HG03354 (cell line): ENCODE results near the gene DPP6.

Experiments used
- ATAC-seq: cut with Tn5 transposase; IDR thresholded peaks from one replicate; pipeline ENCODE4 v1.9.1; 2021; ENCODE audit warnings: mild to moderate bottlenecking; ENCODE audit not compliant: unreplicated experiment, poor library complexity, severe bottlenecking

DPP6 gene

DNA sequence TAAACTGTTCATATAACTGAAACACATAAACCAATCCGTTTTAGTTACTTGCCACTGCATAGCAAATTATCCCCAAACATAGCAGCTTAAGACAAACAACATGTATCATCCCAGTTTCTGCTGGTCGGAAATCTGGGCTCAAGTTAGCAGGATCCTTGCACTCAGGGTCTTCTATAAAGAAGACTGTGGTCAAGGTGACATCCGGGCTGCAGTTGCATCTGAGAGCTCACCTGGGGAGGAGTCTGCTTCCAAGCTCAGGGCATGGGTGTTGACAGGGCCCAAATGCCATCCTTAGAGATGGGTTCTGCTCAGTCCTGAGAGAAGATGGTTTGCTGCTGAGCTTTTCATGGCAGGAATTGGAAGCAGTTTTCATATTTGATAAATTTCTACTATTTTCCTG lies 519.6 kb downstream of the DPP6 start:
- ATAC-seq: no peak

DNA sequence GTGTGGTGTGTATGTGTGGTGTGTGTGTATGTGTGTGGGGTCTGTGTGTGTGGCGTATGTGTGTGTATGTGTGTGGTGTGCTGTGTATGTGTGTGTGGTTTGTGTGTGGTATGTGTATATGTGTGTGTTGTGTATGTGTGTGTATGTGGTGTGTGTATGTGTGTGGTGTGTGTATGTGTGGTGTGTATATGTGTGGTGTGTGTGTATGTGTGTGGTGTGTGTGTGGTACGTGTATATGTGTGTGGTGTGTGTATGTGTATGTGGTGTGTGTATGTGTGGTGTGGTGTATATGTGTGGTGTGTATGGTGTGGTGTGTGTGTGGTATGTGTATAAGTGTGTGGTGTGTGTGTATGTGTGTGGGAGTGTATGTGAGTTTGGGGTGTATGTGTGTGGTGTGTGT lies 522.0 kb downstream of the DPP6 start:
- no peak for ATAC-seq

DNA sequence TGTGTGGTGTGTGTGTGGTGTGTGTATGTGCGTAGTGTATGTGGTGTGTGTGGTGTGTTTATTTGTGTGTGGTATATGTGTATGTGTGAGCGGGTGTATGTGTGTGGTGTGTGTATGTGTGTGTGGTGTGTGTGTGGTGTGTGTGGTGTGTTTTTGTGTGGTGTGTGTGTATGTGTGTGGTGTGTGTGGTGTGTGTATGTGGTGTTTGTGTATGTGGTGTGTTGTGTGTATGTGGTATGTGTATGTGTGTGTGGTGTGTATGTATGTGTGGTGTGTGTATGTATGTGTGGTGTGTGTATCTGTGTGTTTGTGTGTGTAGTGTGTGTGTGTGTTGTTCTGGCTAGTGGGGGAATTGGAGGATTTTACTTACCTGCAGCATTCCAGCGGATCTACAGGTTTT lies 523.3 kb downstream of the DPP6 start:
- no peak for ATAC-seq

GRCh38 chr7:154576604-154577003 lies 524.4 kb downstream of the DPP6 start:
- ATAC-seq: no peak

DNA sequence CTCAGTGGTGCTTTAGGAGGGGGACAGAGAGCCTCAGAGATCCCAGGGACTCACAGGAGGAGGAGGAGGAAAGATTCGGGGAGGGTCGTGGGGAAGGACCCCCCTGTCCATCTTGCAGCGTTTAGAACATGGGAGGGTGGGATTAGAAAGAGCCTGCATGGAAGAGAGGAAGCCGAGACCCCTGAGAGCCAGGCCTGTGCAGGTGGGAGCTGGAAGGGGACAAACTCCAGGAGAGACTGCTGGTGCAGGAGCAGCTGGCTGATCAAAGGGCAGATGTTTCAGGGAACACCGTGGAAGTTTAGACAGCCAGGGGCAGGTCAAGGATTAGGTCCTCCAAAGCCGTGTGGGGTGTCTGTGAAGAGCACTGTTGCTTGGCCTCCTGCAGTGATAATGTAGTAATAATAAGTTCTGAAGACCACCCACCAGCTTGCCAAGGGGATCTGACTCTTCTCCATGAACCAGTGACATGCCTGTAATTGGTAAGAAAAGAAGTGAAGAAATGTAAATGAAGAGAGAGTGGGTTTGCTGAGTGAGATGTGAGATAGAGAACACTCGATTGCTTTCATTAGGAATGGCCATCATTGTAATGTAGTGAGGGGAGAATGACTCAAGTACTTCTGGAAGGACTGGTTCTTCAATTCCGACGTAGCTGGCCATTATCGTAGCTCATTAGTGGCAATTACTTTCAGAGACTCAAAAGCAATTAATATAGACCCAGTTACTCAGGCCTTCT lies 525.1 kb downstream of the DPP6 start:
- no peak for ATAC-seq

- no peak for ATAC-seq
These were observed 526.1 kb downstream of the DPP6 start for GRCh38 chr7:154578336-154578735.

- no peak for ATAC-seq
These were observed 527.5 kb downstream of the DPP6 start for GRCh38 chr7:154579711-154580110.

DNA sequence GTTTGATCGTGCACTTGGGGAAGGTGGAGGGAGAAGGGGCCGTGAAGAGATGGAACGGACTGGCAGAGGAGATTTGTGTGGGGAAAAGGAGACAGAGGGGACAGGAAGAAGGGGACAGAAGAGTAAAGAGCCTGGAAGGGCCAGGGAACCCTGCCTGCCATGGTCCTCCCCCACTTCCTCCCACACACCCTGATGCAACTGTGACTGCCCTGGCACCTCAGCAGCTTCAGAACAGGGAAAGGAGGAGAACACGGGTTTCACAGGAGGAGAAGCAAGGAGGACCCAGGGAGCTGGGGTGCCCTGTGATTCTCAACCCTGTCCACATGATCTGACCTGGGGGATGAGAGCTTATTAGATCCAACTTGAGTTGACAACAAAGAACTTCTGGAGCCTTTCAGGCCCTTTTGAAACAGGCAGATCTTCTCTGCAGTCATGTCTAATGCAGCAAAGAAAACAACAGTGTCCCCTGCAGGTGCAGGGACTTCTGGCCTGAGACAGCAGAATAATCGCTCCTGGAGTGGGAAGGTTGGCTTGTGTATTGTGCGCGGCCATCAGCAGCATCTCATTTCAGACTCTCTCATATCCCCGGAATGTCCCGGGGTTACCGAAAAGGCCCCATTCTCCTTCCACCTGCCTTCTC lies 529.2 kb downstream of the DPP6 start:
- ATAC-seq: no peak

GRCh38 chr7:154583454-154583853 lies 531.3 kb downstream of the DPP6 start:
- no peak for ATAC-seq

DNA sequence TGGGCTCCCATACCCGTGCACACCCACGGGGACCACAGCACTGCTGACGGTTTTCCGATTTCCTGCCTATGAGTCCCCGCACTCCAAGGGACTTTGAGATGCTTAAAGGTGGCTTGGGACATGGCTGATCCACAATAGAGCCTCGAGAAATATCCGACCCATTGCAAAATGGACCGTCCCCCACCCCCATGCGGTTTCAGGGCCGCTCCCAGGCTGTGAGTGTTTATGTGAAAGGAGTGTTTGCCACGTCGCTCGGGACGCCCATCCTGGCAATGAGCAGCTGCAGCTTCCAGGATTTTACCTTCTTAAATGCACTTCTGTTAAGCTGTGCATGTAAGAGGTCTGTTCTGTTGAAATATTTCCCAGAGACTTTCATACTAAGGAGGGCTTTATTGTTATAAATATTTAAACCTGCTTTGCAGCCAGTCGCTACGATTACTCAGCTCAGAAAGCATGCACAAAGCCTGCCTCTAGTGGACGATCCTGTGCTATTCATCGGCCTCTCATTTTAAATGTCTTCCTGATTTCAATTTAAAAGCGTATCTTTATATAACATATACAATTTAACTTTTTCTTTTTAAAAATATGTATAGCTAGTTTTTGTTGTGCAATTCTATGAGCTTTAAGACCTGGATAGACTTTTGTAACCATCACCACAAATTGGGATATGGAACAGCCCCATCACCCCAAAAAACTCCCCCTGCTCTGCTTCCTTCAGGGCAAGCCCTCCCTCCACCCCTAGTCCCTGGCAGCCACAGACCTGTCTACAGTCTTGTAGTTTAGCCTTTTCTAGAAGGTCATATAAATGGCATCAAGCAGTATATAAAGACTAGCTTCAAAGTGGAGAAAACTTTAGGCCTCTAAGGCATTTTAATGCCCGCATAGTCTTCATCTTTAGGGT lies 532.4 kb downstream of the DPP6 start:
- no peak for ATAC-seq

DNA sequence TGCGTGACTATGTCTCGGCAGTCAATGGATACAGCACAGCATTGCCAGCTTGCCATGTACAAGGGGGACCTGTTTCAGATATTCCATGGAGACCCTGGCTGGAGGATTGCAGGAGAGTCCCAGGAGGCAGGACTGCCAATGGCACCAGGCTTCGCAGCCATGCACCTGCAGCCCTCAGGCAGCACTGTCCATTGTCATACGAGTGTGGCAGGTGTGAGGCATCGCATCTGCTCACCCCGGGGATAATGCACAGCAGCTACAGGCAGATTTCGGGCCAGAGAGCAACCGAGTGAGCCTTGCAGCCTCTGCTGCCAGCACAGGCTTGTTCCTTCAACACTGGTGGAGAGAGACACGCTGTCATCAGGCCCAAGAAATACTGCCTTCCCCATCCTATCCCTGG lies 535.6 kb downstream of the DPP6 start:
- no peak for ATAC-seq

DNA sequence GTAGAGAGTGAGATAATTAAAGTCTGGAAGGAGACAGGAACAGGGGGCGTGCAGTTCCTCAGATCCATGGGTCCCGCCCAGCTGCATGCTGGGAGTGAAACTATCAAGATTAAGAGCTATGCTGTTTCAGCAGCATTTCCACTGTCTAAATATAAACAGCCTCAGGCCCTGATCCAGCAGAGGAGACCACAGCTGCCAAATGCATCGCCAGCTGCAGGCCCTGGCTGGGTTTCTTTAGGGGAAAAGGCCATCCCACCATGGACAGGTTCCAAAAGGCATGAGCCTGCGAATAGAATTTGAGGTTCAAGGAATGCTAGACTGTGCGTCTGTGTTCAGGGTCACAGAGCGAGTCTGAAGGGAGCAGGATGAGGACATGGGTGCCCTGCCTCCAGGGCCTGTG lies 539.3 kb downstream of the DPP6 start:
- no peak for ATAC-seq

GRCh38 chr7:154592388-154592787 lies 540.2 kb downstream of the DPP6 start:
- ATAC-seq: no peak

DNA sequence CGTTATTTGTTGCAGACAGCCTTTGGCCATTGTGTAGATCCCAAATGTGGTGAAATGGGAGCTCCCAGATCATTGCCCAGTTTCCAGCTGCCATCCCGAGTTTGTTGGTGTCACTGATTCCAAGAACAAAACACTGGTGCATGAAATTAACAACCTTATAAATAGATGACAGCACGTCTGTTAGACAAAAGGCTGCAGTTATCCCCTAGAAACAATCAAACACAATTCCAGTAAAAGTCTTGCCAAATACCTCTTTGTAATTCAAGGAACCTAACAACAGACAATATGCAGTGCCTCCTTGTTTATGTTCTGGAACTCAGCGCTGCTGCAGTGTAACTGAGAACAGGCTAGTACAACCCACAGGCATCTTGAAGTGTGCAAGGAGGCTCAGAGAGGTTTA lies 546.2 kb downstream of the DPP6 start:
- ATAC-seq: no peak

DNA sequence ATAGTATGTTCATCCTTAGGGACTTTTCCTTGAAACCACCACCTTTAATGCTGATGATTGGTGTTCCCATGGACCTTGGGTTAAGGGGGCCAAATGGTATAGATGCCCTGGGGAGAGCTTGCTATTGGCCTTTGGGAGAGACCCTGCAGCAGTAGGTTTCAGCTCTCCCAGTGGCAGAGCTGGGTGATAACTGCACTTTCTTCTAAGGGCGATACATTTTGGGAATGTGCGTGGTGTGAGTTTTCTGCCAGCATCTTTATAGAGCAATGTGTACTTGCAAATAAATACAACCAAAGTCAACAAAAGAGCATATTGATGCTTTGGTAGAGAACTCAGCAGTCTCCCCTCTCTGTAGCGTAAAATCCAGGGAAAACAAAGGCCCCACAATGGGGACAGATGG lies 546.7 kb downstream of the DPP6 start:
- no peak for ATAC-seq

GRCh38 chr7:154610903-154611302 lies 558.7 kb downstream of the DPP6 start:
- ATAC-seq: no peak

- no peak for ATAC-seq
These were observed 561.6 kb downstream of the DPP6 start for GRCh38 chr7:154613811-154614210.

DNA sequence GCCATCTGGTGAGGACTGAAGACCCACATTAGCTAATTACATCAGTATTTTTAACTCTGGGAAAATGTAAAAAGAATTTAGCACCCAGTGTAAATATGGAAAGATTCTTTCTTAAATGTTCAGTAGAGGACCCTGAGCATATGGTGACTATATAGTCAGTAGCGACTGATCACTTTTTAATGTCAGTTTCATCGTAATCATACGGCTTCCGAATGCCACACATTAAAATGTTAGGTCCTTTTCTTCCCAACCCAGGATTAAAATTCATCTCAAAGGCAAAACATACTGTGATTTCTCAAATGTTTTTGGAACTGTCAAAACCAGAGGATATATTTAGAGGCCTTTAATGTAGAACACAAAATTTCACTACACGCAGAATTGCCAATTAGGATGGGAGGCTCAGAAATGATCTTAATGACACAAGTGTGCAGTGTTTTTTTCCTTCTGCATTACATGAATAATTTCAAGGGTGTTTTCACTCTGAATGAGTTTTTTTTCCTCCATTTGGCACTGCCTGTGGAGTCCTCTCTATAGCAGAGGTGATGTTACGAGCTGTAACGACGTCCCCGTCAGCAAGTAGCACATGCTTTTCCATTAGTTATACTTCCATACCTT lies 568.0 kb downstream of the DPP6 start:
- ATAC-seq: no peak

GRCh38 chr7:154623399-154623798 lies 571.2 kb downstream of the DPP6 start:
- no peak for ATAC-seq

DNA sequence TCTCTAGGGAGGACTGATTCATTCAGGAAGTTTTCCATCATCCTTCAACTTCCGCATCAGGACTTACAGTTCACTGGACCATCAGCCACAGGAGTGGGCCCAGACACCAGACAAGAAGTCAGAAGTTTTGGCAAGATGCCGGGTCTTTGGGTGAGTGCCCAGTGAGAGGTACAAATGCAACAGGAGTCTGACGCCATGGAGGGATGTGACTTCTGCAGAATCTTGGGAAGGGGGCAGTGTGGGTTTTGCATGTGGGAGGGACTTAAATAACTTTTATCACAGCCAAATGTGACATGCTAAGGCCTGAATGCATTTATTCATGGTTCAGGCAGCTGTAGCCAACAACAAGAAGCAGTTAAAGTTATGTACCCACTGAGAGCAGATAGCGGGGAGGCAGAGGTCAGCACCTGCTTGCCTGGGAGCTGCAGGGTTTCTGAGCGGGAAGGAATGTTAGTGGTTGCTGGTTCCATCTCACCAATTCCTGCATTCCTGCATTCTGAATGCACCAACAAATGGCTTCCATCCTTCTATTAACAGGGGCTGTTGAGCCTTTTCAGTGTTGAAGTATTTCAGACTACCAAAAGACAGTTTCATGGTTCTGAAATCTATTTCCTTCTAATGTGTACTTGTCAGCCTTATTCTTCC lies 575.6 kb downstream of the DPP6 start:
- no peak for ATAC-seq
